ENCODE results near the gene SPOCK3.
"Not testable (repeated sequence)": the region's sequence is repeated elsewhere in the genome, so short reads cannot be mapped to it uniquely, and the experiment has no call there.

The SPOCK3 gene

GRCh38 chr4:166957451-166957850 is 276.8 kb downstream of the SPOCK3 start:
- DNase-seq (ENCODE audit: low spot score), result no peak

- DNase-seq (ENCODE audit: low spot score), result no peak
These were observed 277.8 kb downstream of the SPOCK3 start for GRCh38 chr4:166956484-166956883.

- DNase-seq (ENCODE audit: low spot score), result no peak
These were observed 292.7 kb downstream of the SPOCK3 start for GRCh38 chr4:166941629-166942028.

GRCh38 chr4:166930464-166930863 is 303.8 kb downstream of the SPOCK3 start:
- no peak for DNase-seq (ENCODE audit: low spot score)

- DNase-seq (ENCODE audit: low spot score), result no peak
These were observed 309.9 kb downstream of the SPOCK3 start for GRCh38 chr4:166924424-166924823.

- DNase-seq (ENCODE audit: low spot score), result no peak
These were observed 320.4 kb downstream of the SPOCK3 start for GRCh38 chr4:166913926-166914325.

GRCh38 chr4:166903408-166903807 is 330.9 kb downstream of the SPOCK3 start:
- DNase-seq (ENCODE audit: low spot score), result no peak

- no peak for DNase-seq (ENCODE audit: low spot score)
These were observed 331.4 kb downstream of the SPOCK3 start for GRCh38 chr4:166902941-166903340.

GRCh38 chr4:166896254-166896653 is 338.0 kb downstream of the SPOCK3 start:
- no peak for DNase-seq (ENCODE audit: low spot score)

GRCh38 chr4:166895771-166896170 is 338.5 kb downstream of the SPOCK3 start:
- no peak for DNase-seq (ENCODE audit: low spot score)

- DNase-seq (ENCODE audit: low spot score), result no peak
These were observed 346.8 kb downstream of the SPOCK3 start for GRCh38 chr4:166887457-166887856.

GRCh38 chr4:166886718-166887117 is 347.6 kb downstream of the SPOCK3 start:
- no peak for DNase-seq (ENCODE audit: low spot score)

GRCh38 chr4:166882221-166882620 is 352.1 kb downstream of the SPOCK3 start:
- DNase-seq (ENCODE audit: low spot score), result no peak

GRCh38 chr4:166875821-166876220 is 358.5 kb downstream of the SPOCK3 start:
- no peak for DNase-seq (ENCODE audit: low spot score)

GRCh38 chr4:166862032-166862431 is 372.3 kb downstream of the SPOCK3 start:
- no peak for DNase-seq (ENCODE audit: low spot score)

- DNase-seq (ENCODE audit: low spot score), result not testable (repeated sequence)
These were observed 383.9 kb downstream of the SPOCK3 start for GRCh38 chr4:166850398-166850797.

- DNase-seq (ENCODE audit: low spot score), result no peak
These were observed 387.4 kb downstream of the SPOCK3 start for GRCh38 chr4:166846939-166847338.

- no peak for DNase-seq (ENCODE audit: low spot score)
These were observed 391.5 kb downstream of the SPOCK3 start for GRCh38 chr4:166842795-166843261.

GRCh38 chr4:166839615-166840251 is 394.6 kb downstream of the SPOCK3 start:
- DNase-seq (ENCODE audit: low spot score), result no peak

- DNase-seq (ENCODE audit: low spot score), result no peak
These were observed 395.2 kb downstream of the SPOCK3 start for GRCh38 chr4:166838975-166839614.

- DNase-seq (ENCODE audit: low spot score), result no peak
These were observed 397.4 kb downstream of the SPOCK3 start for GRCh38 chr4:166836865-166837264.

GRCh38 chr4:166827629-166828028 is 406.7 kb downstream of the SPOCK3 start:
- no peak for DNase-seq (ENCODE audit: low spot score)

- DNase-seq (ENCODE audit: low spot score), result no peak
These were observed 407.1 kb downstream of the SPOCK3 start for GRCh38 chr4:166827167-166827566.

GRCh38 chr4:166823848-166824247 is 410.4 kb downstream of the SPOCK3 start:
- DNase-seq (ENCODE audit: low spot score), result no peak

Data from kidney tubule cell (primary cell).